GM12878 (cell line): Measurements from ENCODE around the gene COL9A2.

Source experiments
- CBFB ChIP-seq: IDR thresholded peaks from 2 replicates; pipeline ENCODE4 v1.6.1; 2016; ENCODE audit warnings: antibody characterized with exemption, low read depth
- EZH2 ChIP-seq: IDR thresholded peaks from 2 replicates; pipeline ENCODE4 v1.6.1; 2012; ENCODE audit warnings: low read depth, mild to moderate bottlenecking, control low read depth, inconsistent platforms, low read length, borderline replicate concordance; ENCODE audit not compliant: control insufficient read depth
- FOS ChIP-seq: IDR thresholded peaks from 3 replicates; pipeline ENCODE4 v1.6.1; 2011; ENCODE audit warnings: borderline replicate concordance; ENCODE audit not compliant: insufficient read length; ENCODE audit errors: extremely low read depth
- GABPA ChIP-seq: IDR thresholded peaks from 2 replicates; pipeline ENCODE4 v1.6.1; 2014; ENCODE audit warnings: antibody characterized with exemption, low read depth, mild to moderate bottlenecking, inconsistent platforms
- NR2C2 ChIP-seq: IDR thresholded peaks from 2 replicates; pipeline ENCODE4 v1.6.1; 2011; ENCODE audit warnings: borderline replicate concordance, low read depth; ENCODE audit not compliant: control insufficient read depth, insufficient read length
- POLR2AphosphoS2 ChIP-seq: IDR thresholded peaks from 2 replicates; pipeline ENCODE4 v1.6.1; 2011; ENCODE audit warnings: low read depth, mild to moderate bottlenecking, low read length, improper control_type of control experiment, moderate library complexity
- POLR2AphosphoS5 ChIP-seq: IDR thresholded peaks from 2 replicates; pipeline ENCODE4 v1.6.1; 2011; ENCODE audit warnings: mild to moderate bottlenecking, low read length, inconsistent platforms
- SP1 ChIP-seq: IDR thresholded peaks from one replicate; pipeline ENCODE4 v1.6.1; 2011; ENCODE audit warnings: low read depth, low read length
- YY1 ChIP-seq: IDR thresholded peaks from 2 replicates; pipeline ENCODE4 v1.6.1; 2011; ENCODE audit warnings: low read depth, mild to moderate bottlenecking, low read length
- TF ChIP-seq, protein P1 (sequence below): IDR thresholded peaks from 2 replicates; pipeline ENCODE4 v1.6.1; 2012; ENCODE audit warnings: low read depth, low read length, improper control_type of control experiment
- TF ChIP-seq, protein P2 (sequence below), 3 experiments: IDR thresholded peaks in 2 of 3; conservative IDR thresholded peaks in 1 of 3; 2 replicates each; pipeline ENCODE4 v1.5.1; 2011; ENCODE audit warnings: low read depth in 3 of 3, low read length in 3 of 3, mild to moderate bottlenecking in 3 of 3, control low read depth in 2 of 3, moderate library complexity in 2 of 3, inconsistent platforms in 1 of 3, mixed read lengths in 1 of 3; ENCODE audit not compliant: control insufficient read depth in 2 of 3, insufficient read depth in 1 of 3; ENCODE audit errors: extremely low read depth in 1 of 3

DNA sequence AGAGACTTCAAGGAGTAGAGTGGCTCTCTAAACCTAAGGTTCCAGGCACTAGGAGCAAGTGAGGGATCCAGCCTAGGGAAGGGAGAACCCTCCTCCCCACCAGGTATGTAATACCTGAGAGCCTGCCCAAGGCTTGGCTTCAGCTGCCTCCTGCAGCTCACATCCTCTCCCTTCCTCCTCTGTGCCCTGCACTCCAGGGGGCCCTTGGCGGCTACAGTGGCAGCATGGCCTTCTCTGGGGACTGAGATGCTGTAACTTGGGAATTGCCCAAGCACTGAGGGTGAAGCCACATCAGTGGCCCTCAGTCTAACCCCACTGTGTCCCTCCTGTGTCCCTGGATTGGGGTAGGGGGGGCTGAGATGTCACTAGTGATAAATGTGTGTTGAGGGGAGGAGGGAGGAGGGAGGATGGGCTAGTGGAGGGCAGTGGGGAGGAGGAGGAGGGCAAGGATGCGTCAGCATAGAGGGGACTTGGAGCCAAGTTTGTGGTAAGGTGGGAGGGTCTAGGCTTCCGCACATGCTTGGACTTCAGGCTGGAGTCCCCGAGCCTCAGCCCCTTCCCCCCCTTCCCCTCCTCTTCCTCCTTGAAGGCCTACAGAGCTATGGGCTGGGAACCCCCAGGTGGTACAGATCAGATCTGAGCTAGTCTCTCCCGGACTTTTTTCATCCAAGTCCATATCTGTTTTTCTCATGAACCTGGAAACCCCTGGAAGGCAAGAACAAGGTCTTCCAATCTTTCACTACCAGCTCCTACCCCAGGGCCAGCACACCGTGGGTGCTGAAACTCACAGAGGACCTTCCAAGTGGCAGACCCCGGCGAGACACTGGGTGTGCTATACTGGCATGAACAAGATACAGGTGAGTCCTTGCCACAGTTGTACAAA lies 17.5 kb downstream of the COL9A2 start:
- TF ChIP-seq, protein P1, sequence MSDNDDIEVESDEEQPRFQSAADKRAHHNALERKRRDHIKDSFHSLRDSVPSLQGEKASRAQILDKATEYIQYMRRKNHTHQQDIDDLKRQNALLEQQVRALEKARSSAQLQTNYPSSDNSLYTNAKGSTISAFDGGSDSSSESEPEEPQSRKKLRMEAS, result no peak
- no peak for TF ChIP-seq POLR2AphosphoS2
- no peak for TF ChIP-seq YY1
- no peak for TF ChIP-seq CBFB
- no peak for TF ChIP-seq FOS
- TF ChIP-seq SP1, result no peak
- no peak for TF ChIP-seq POLR2AphosphoS5
- no peak for TF ChIP-seq EZH2
- TF ChIP-seq GABPA, result no peak
- TF ChIP-seq NR2C2, result no peak
- TF ChIP-seq, protein P2, sequence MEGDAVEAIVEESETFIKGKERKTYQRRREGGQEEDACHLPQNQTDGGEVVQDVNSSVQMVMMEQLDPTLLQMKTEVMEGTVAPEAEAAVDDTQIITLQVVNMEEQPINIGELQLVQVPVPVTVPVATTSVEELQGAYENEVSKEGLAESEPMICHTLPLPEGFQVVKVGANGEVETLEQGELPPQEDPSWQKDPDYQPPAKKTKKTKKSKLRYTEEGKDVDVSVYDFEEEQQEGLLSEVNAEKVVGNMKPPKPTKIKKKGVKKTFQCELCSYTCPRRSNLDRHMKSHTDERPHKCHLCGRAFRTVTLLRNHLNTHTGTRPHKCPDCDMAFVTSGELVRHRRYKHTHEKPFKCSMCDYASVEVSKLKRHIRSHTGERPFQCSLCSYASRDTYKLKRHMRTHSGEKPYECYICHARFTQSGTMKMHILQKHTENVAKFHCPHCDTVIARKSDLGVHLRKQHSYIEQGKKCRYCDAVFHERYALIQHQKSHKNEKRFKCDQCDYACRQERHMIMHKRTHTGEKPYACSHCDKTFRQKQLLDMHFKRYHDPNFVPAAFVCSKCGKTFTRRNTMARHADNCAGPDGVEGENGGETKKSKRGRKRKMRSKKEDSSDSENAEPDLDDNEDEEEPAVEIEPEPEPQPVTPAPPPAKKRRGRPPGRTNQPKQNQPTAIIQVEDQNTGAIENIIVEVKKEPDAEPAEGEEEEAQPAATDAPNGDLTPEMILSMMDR (IDR thresholded peaks at IDR 0.05 in 2 of 3, conservative IDR thresholded peaks at IDR 0.05 in 1 of 3; ENCODE audit: control insufficient read depth in 2 of 3, extremely low read depth in 1 of 3, insufficient read depth in 1 of 3, low read depth in 3 of 3, low read length in 3 of 3), result no peak
